ENCODE data around the gene CLDN6.

Gene CLDN6

DNA sequence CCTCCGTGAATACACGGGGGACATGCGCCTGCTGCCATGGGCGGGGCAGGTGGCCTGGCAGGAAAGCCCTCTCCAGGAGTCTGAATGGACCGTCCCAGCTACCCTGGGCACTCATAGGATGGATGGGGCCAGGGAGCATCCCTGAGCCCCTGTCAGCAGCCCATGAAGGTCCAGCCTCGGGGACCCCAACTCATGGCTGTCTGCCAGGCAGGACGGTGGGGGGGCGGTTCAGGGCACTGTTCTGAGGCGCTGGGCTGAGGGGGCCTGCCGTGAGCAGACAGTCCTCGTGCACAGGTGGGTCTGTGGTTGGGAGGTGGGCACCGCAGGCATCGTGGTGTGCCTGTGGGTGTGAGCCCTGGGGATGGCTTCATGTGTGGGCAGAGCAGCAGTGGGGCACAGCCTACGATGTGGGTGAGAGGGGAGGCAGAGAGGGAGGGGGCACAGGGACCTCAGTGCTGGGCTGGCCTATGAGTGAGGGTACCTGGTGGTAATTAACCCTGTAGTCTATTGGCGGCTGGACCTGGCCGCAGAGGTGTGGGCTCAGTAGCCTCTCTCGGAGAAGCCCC lies 31.3 kb downstream of the CLDN6 start:
- TF ChIP-seq, protein P1, sequence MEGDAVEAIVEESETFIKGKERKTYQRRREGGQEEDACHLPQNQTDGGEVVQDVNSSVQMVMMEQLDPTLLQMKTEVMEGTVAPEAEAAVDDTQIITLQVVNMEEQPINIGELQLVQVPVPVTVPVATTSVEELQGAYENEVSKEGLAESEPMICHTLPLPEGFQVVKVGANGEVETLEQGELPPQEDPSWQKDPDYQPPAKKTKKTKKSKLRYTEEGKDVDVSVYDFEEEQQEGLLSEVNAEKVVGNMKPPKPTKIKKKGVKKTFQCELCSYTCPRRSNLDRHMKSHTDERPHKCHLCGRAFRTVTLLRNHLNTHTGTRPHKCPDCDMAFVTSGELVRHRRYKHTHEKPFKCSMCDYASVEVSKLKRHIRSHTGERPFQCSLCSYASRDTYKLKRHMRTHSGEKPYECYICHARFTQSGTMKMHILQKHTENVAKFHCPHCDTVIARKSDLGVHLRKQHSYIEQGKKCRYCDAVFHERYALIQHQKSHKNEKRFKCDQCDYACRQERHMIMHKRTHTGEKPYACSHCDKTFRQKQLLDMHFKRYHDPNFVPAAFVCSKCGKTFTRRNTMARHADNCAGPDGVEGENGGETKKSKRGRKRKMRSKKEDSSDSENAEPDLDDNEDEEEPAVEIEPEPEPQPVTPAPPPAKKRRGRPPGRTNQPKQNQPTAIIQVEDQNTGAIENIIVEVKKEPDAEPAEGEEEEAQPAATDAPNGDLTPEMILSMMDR (IDR thresholded peaks at IDR 0.05; ENCODE audit: low read depth, low read length, missing control alignments) = no peak
- no peak overlapping the region for H3K4me3 ChIP-seq (replicated peaks; ENCODE audit: low read depth, low read length)
- DNase-seq (ENCODE audit: extremely low read depth, low read depth) = no peak

DNA sequence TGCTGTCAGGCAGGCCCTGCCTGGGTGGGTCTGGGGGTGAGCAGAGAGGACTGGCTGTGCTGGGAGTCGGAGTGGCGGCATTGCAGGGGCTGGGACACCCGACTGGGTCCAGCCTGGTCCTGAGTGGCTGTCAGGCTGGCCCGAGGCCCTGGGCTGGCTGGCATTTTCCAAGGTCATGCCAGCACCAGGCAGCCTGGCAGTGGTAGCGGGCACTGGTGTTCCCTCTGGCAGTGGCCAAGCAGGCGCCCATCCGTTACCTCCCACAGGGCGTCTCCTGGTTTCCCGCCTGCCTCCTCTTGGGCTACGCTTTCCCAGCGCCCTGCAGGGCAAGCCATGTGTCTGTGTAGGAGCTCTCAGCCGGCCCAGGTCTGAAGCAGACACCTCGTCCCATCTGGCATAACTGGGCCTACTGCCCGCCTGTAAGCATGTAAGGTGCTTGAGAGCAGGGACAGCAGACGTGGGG lies 32.1 kb downstream of the CLDN6 start:
- DNase-seq (ENCODE audit: extremely low read depth, low read depth) = no peak
- H3K4me3 ChIP-seq (replicated peaks; ENCODE audit: low read depth, low read length) = no peak overlapping the region
- TF ChIP-seq, protein P1 (IDR thresholded peaks at IDR 0.05; ENCODE audit: low read depth, low read length, missing control alignments) = no peak

DNA sequence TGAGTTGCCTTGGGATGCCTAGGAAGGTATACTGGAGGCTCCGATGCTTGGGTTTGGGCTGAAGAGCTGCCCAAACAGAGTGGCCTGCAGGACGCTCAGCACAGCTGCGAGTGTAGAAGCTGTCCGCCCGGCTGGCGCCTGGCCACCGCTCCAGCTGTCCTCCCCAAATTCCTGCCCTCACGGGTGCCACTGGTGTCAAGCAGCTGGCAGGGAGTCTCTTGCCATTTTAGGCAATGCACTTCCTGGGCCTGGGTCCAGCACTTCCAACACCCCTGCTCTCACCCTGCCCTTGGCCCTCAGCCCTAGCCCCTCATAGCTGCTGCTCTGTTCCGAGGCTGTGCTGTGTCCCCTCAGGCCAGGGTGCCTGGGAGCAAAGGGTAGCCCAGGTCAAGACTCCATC lies 32.5 kb downstream of the CLDN6 start:
- no peak for DNase-seq (ENCODE audit: extremely low read depth, low read depth)
- no peak overlapping the region for H3K4me3 ChIP-seq (replicated peaks; ENCODE audit: low read depth, low read length)
- TF ChIP-seq, protein P1 (IDR thresholded peaks at IDR 0.05; ENCODE audit: low read depth, low read length, missing control alignments) = no peak

DNA sequence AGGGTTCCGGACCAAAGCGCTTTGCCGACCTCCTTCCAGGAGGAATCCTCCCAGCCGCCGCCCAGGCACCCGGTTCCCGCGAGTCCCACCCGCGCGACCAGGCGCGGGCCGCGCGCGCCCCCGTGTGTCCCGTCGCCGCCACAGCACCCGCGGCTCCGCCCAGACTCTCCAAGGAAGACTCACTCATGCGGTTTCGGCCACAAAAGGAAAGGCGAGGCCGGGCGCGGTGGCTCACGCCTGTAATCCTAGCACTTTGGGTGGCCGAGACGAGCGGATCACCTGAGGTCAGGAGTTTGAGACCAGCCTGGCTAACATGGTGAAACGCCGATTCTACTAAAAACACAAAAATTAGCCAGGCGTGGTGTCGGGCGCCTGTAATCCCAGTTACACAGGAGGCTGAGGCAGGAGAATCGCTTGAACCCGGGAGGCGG lies 34.3 kb downstream of the CLDN6 start:
- no peak for DNase-seq (ENCODE audit: extremely low read depth, low read depth)
- TF ChIP-seq, protein P1 (IDR thresholded peaks at IDR 0.05; ENCODE audit: low read depth, low read length, missing control alignments) = peak; percentile 72
- no peak overlapping the region for H3K4me3 ChIP-seq (replicated peaks; ENCODE audit: low read depth, low read length)

DNA sequence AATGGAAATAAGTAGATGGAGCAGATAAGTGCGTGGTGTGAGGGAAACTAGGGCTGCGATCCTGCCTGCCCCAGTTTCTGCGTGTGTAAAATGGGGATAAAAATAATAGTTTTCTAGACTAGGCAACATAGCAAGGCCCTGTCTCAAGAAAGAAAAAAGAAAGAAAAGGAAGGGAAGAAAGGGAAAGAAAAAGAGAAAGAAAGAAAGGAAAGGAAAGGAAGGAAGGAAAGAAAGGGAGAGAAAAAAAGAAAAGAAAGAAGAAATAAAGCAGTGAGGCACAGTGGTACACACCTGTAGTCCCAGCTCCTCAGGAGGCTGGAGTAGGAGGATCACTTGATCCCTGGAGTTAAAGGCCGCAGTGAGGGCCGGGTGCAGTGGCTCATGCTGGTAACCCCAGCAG lies 35.6 kb downstream of the CLDN6 start:
- TF ChIP-seq, protein P1 (IDR thresholded peaks at IDR 0.05; ENCODE audit: low read depth, low read length, missing control alignments) = no peak
- DNase-seq (ENCODE audit: extremely low read depth, low read depth) = no peak
- no peak overlapping the region for H3K4me3 ChIP-seq (replicated peaks; ENCODE audit: low read depth, low read length)

DNA sequence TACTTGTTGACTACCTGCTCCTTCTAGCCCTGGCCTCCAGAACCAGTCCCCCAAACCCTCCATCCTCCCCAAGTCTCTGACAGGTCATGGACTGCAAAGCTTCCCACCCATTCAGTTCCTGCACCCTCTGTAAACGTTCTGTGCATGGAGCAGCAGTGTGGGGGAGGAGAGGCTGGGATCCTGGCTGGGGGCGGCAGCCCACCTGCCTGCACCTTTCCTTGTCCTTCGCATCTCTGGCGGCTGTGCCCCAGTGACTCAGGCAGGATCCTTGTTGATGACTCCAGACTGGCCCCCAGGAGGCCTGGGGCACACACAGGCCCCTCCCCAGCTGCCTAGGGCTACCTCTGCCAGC lies 36.1 kb downstream of the CLDN6 start:
- no peak overlapping the region for H3K4me3 ChIP-seq (replicated peaks; ENCODE audit: low read depth, low read length)
- DNase-seq (ENCODE audit: extremely low read depth, low read depth) = no peak
- TF ChIP-seq, protein P1 (IDR thresholded peaks at IDR 0.05; ENCODE audit: low read depth, low read length, missing control alignments) = no peak
